ENCODE results near the gene CD300C.
"Not testable (repeated sequence)": the region's sequence is repeated elsewhere in the genome, so short reads cannot be mapped to it uniquely, and the experiment has no call there.

Gene CD300C

DNA sequence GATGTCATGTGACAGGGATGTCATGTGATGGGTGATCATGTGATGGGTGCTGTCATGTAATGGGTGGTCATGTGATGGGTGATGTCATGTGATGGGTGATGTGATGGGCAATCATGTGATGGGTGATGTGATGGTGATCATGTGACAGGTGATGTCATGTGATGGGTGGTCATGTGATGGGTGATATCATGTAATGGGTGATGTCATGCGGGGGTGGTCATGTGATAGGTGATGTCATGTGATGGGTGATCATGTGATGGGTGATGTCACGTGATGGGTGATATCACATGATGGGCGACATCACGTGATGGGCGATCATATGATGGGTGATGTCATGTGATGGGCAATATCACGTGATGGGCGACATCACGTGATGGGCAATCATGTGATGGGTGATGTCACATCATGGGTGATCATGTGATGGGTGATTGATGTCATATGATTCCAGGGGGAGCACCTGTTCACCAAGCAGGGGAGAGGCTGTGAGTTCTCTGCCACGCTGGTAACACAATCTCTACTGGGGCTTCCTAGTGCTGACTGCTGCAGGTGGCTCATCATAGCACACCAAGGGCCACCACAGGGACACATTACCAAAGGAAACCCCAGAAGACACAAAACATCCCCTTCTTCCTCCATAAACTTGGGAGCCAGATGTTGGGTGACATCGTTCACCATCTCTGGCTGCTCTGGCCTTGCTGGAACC, 31.1 kb downstream of the CD300C start:
- no peak for DNase-seq (ENCODE audit: low read depth in 2 of 2, low spot score in 1 of 2)

DNA sequence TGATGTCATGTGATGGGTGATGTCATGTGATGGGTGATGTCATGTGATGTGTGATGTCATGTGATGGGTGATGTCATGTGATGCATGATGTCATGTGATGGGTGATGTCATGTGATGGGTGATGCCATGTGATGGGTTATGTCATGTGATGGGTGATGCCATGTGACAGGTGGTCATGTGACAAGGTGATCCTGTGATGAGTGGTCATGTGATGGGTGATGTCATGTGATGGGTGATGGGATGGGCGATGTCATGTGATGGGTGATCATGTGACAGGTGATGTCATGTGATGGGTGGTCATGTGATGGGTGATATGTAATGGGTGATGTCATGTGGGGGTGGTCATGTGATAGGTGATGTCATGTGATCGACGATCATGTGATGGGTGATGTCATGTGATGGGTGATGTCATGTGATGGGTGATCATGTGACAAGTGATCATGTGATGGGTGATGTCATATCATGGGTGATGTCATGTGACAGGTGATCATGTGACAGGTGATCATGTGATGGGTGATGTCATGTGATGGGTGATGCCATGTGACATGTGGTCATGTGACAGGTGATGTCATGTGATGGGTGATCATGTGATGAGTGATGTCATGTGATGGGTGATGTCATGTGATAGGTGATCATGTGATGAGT, 31.8 kb downstream of the CD300C start:
- no peak for DNase-seq (ENCODE audit: low read depth in 2 of 2, low spot score in 1 of 2)

DNA sequence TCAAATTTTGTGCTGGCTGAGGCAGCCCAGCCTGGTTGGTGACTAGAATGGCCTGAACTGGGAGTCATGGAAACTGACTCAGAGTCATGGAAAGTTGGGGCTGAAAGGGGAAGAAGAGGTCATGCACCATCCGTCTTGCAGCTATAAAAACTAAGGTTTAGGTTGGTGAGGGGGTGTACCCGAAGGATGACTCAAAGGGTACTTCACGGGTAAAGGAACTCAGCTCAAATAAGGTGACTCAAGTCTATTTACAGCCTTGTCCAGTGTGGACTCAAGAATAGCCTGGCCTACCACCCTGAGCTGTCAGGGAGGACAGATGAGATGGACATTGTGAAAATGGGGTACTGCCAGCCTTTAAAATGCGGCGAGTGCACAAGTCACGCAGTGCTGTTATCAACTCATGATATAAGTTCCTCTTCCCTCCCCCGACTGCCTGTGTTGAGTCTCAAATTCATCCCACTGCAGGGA, 33.3 kb downstream of the CD300C start:
- DNase-seq (ENCODE audit: low read depth in 2 of 2, low spot score in 1 of 2) = no peak

DNA sequence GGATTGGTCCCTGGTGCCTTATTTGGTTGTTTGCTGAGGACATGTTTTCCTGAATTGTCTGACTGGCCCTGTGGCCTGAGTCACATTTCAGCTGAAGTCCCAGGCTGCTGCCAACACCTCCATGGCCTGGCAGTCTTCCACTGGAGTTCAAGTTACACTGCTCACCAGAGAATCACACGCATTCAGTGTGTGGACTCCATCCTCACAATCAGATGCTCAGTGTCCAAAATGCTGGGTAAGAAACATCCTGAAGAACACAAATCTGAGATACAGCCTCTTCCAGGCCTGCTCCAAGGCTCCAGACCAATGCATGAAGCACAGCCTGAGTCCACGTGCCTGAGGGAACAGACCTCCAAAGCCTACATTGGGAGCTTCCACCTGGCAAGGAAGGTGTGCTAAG, 33.9 kb downstream of the CD300C start:
- no peak for DNase-seq (ENCODE audit: low read depth in 2 of 2, low spot score in 1 of 2)

GRCh38 chr17:74508156-74508555, 37.8 kb downstream of the CD300C start:
- DNase-seq (ENCODE audit: low read depth in 2 of 2, low spot score in 1 of 2) = no peak

DNA sequence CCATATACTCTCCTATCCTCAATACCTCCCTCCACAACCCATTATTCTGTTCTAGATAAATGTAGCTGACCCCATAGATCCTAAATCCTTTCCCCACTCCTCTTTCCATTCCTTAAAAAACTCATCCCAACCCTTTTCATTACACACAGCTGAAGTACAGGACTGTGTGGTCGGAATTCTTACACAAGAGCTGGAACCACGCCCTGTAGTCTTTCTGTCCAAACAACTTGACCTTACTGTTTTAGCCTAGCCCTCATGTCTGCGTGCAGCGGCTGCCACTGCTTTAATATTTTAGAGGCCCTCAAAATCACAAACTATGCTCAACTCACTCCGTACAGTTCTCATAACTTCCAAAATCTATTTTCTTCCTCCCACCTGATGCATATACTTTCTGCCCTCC, 42.0 kb downstream of the CD300C start:
- DNase-seq (ENCODE audit: low read depth in 2 of 2, low spot score in 1 of 2) = not testable (repeated sequence)

DNA sequence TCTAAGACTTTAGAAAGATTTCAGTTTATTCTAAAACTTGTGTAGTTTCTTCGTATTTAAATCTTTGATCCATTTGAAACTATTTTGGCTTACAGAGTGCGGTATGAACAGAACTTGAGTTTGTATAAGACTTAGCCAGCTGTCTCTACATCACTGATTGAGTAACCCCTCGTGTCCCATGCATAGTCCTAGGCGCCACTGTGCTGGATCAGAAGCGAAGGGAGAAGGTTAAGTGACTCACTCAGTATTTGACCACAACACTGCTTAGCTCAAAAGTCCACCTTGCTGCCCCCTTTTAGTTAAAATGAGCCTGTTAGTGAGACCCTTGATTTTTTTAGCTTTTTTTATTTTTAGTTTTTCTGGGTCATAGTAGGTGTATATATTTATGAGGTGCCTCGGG, 43.1 kb downstream of the CD300C start:
- no peak for DNase-seq (ENCODE audit: low read depth in 2 of 2, low spot score in 1 of 2)

DNA sequence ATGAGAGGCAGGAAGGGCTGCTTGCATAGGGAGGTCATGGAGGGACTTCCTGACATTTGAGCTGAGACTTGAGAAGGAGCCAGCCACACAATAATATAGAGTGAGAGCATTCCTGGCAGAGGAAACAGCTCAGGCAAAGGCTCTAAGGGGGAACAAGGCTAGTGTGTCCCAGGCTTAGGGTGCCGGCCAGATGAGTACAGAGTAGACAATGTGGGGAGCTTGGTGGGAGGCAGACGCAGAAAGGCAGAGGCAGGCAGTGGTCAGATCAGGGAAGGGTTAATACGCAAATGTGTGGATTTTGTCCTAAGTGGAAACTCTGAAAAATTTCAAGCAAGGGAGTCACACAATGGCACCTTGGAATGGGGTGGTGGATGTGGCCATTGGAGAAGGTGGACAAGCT, 45.9 kb downstream of the CD300C start:
- no peak for DNase-seq (ENCODE audit: low read depth in 2 of 2, low spot score in 1 of 2)

GRCh38 chr17:74497471-74497870, 48.4 kb downstream of the CD300C start:
- no peak for DNase-seq (ENCODE audit: low read depth in 2 of 2, low spot score in 1 of 2)

DNA sequence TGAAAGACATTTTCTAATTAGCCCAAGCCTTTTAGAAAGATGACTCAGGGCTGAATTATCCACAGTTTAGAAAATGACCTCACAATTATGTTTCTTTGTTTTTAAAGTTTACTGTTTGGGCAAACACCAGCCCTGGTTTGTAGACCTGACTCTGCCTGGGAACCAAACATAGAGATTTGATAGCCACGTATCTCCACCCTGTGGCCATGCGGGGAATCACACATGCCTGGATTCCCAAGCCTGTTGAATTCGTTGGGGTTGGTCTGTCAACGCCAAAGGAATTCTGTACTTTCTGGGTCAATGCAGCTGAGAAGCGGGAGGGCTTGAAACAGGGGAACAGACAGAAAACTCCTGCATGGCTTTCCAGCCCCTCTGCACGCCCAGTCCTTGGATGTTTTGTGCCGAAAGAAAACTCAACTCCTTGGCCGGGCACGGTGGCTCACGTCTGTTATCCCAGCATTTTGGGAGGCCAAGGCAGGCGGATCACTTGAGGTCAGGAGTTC, 52.5 kb downstream of the CD300C start:
- peak in 1 of 2 donors; percentile 62 for DNase-seq (ENCODE audit: low read depth in 2 of 2, low spot score in 1 of 2)

GRCh38 chr17:74491626-74492025, 54.3 kb downstream of the CD300C start:
- no peak for DNase-seq (ENCODE audit: low read depth in 2 of 2, low spot score in 1 of 2)

Data from stimulated activated CD8-positive, alpha-beta memory T cell treated with anti-CD3 and anti-CD28 coated beads, Interleukin-4, amount 100 ng/mL, for 4 hours (primary cell).